NCI-H1694 (cell line): ENCODE results near the gene PARVG.

Source experiments
- DNase-seq: peaks from one replicate; lab custom pipeline; 2025; lab: John Stamatoyannopoulos, UW

PARVG gene

GRCh38 chr22:44242946-44243724 lies 62.4 kb downstream of the PARVG start:
- no peak for DNase-seq

GRCh38 chr22:44243761-44244160 lies 63.0 kb downstream of the PARVG start:
- no peak for DNase-seq

GRCh38 chr22:44244265-44244822 lies 63.6 kb downstream of the PARVG start:
- DNase-seq: no peak

GRCh38 chr22:44245438-44245837 lies 64.7 kb downstream of the PARVG start:
- DNase-seq: no peak

GRCh38 chr22:44245867-44246266 lies 65.1 kb downstream of the PARVG start:
- no peak for DNase-seq

- no peak for DNase-seq
Measured at GRCh38 chr22:44246615-44247326, 66.0 kb downstream of the PARVG start.

GRCh38 chr22:44247346-44247745 lies 66.6 kb downstream of the PARVG start:
- no peak for DNase-seq

GRCh38 chr22:44247923-44248892 lies 67.5 kb downstream of the PARVG start:
- DNase-seq: no peak

- DNase-seq: no peak
Measured at GRCh38 chr22:44248926-44249325, 68.2 kb downstream of the PARVG start.

GRCh38 chr22:44249376-44250147 lies 68.8 kb downstream of the PARVG start:
- no peak for DNase-seq

GRCh38 chr22:44254811-44255210 lies 74.1 kb downstream of the PARVG start:
- no peak for DNase-seq

GRCh38 chr22:44256085-44256484 lies 75.4 kb downstream of the PARVG start:
- no peak for DNase-seq

GRCh38 chr22:44256556-44257485 lies 76.1 kb downstream of the PARVG start:
- no peak for DNase-seq
